Dendritic cell treated with granulocyte-macrophage colony-stimulating factor and Interleukin-4, amounts not matched to agents 40 ng/mL and 50 ng/mL, for 4 days (primary cell): ENCODE measurements around the gene SMIM12.
"Not testable (repeated sequence)": the region's sequence is repeated elsewhere in the genome, so short reads cannot be mapped to it uniquely, and the experiment has no call there.

Experiments used
- H3K27ac Mint-ChIP-seq: one replicate; pipeline ENCODE4 v1.8.0; 2022; ENCODE audit warnings: mild to moderate bottlenecking, mixed read lengths
- H3K27me3 Mint-ChIP-seq: one replicate; pipeline ENCODE4 v1.8.0; 2022; ENCODE audit warnings: mild to moderate bottlenecking, mixed read lengths
- H3K36me3 Mint-ChIP-seq: one replicate; pipeline ENCODE4 v1.8.0; 2022; ENCODE audit warnings: low read depth, mixed read lengths
- H3K4me1 Mint-ChIP-seq: one replicate; pipeline ENCODE4 v1.8.0; 2022; ENCODE audit warnings: low read depth, mixed read lengths
- H3K4me3 Mint-ChIP-seq: one replicate; pipeline ENCODE4 v1.8.0; 2022; ENCODE audit warnings: mild to moderate bottlenecking, moderate library complexity, mixed read lengths
- H3K9me3 Mint-ChIP-seq: one replicate; pipeline ENCODE4 v1.8.0; 2022; ENCODE audit warnings: mixed read lengths
- intact Hi-C: fragments of 100-400 bp; cut with micrococcal nuclease; formaldehyde crosslinking; loops from one replicate; pipeline ENCODE4 v1.15.0; 2022

The SMIM12 gene

GRCh38 chr1:34822202-34822601, 37.3 kb downstream of the SMIM12 start:
- Mint-ChIP-seq H3K4me1 (no peaks in the 10 kb centered on the region), H3K36me3 (no peaks in the 10 kb centered on the region), H3K9me3 (peaks cover 8% of the 10 kb centered on the region), H3K27ac (no peak overlapping the region), H3K4me3 (no peak overlapping the region), H3K27me3 (no peaks in the 10 kb centered on the region)
- intact Hi-C loops: no loop called here

DNA sequence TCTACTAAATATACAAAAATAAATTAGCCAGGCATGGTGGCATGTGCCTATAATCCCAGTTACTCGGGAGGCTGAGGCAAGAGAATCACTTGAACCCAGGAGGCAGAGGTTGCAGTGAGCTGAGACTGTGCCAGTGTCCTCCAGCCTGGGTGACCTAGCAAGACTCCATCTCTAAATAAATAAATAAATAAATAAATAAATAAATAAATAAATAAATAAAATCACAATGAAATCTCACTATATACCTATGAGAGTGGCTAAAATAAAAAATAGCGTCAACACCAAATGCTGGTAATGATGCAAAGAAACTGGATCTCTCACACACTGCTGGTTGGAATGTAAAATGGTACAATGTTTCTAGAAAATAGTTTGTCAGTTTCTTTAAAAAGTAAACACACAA, 40.7 kb downstream of the SMIM12 start:
- intact Hi-C loops, H3K4me3 Mint-ChIP-seq, H3K27ac Mint-ChIP-seq, H3K4me1 Mint-ChIP-seq, H3K9me3 Mint-ChIP-seq, H3K36me3 Mint-ChIP-seq, H3K27me3 Mint-ChIP-seq: not testable (repeated sequence)

GRCh38 chr1:34816778-34817177, 42.8 kb downstream of the SMIM12 start:
- Mint-ChIP-seq H3K4me3 (no peak overlapping the region), H3K27ac (no peak overlapping the region), H3K9me3 (no peaks in the 10 kb centered on the region), H3K4me1 (no peaks in the 10 kb centered on the region), H3K27me3 (no peaks in the 10 kb centered on the region), H3K36me3 (no peaks in the 10 kb centered on the region)
- intact Hi-C loops: no loop called here

DNA sequence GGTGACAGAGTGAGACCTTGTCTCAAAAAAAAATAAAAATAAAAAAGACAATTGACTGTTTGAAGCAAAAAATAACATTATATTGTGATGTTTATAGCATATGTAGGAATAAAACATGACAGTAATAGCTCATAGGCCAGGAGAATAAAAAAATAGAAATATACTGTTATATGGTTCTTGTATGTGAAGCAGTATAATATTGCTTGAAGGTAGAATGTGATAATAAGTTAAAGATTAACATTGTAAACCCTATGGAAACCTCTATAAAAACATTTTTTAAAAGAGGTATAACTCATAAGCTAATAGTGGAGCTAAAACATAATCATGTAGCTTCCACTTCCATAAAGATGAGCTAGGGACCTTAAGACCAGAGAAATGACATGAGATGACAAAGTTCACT, 43.2 kb downstream of the SMIM12 start:
- intact Hi-C loops: no loop called here
- Mint-ChIP-seq H3K4me3 (no peak overlapping the region), H3K4me1 (no peaks in the 10 kb centered on the region), H3K36me3 (no peaks in the 10 kb centered on the region), H3K9me3 (no peaks in the 10 kb centered on the region), H3K27ac (no peak overlapping the region), H3K27me3 (no peaks in the 10 kb centered on the region)

GRCh38 chr1:34810781-34811180, 48.8 kb downstream of the SMIM12 start:
- H3K27me3 Mint-ChIP-seq, H3K4me1 Mint-ChIP-seq, H3K27ac Mint-ChIP-seq, H3K9me3 Mint-ChIP-seq, H3K36me3 Mint-ChIP-seq, intact Hi-C loops, H3K4me3 Mint-ChIP-seq: not testable (repeated sequence)

- peaks cover 3% of the 10 kb centered on the region for H3K27me3 Mint-ChIP-seq
- no peaks in the 10 kb centered on the region for H3K9me3 Mint-ChIP-seq
- H3K4me1 Mint-ChIP-seq: no peaks in the 10 kb centered on the region
- H3K4me3 Mint-ChIP-seq: no peak overlapping the region
- intact Hi-C loops: no loop called here
- no peaks in the 10 kb centered on the region for H3K36me3 Mint-ChIP-seq
- no peak overlapping the region for H3K27ac Mint-ChIP-seq
These were observed 51.3 kb downstream of the SMIM12 start for GRCh38 chr1:34808051-34808810.

DNA sequence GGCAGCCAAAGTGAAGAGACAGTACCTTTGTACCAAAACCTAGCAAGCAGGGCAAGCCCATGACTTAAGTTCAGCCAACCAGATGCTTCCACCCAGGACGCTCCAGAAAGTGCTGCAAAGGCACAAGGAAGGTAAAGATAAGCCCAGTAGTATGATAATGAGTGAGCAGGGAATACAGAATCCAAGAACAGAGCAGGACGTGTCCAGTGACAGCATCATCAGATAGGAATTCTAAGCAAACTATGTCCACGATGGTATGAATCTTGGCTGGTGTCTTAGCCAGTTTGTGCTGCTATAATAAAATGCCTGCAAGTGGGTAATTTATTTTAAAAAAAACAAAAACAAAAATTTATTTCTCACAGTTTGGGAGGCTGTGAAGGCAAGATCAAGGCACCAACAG, 53.2 kb downstream of the SMIM12 start:
- Mint-ChIP-seq H3K27ac (no peak overlapping the region), H3K36me3 (no peaks in the 10 kb centered on the region), H3K27me3 (peaks cover 3% of the 10 kb centered on the region), H3K9me3 (no peaks in the 10 kb centered on the region), H3K4me3 (no peak overlapping the region), H3K4me1 (no peaks in the 10 kb centered on the region)
- intact Hi-C loops: no loop called here

GRCh38 chr1:34803770-34804169, 55.8 kb downstream of the SMIM12 start:
- Mint-ChIP-seq H3K36me3 (no peaks in the 10 kb centered on the region), H3K27ac (no peak overlapping the region), H3K4me1 (no peaks in the 10 kb centered on the region), H3K27me3 (peaks cover 5% of the 10 kb centered on the region), H3K4me3 (no peak overlapping the region), H3K9me3 (no peaks in the 10 kb centered on the region)
- intact Hi-C loops: no loop called here
